ENCODE measurements around the gene ACKR1.

DNA sequence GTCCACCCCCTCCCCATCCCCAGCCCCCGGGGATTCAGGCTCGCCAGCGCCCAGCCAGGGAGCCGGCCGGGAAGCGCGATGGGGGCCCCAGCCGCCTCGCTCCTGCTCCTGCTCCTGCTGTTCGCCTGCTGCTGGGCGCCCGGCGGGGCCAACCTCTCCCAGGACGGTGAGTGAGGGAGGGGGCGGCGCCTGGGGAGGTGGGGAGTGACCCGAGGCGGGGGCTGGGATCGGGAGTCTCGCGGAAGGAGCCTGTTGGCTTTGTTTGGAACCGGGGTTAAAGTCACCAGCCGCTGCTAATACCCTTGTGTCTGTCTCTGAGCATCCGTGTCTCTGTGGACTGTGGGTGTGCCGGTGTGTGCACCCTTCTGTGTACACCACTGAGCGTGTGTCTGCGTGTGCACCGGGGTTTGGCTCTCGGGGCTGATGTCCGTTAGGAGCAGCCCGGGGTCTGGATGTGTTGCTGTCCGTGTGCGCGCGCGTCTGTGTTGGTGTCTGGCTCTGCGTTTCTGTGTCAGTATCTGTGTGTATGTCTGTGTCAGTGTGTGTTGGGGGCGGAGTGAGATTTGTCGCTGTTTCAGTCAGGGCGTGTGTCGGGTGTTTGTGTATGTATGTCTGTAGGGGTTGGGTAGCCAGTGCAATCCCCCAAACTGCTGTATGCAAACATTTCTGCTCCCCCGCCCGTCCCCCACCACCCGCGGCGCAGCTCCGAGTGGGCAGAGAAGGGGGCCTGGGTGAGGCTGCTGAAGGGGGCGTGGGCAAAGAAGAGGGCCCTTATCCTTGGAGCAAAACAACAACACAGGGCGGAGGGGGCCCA, 32.8 kb upstream of the ACKR1 start:
- no peak for TF ChIP-seq EZH2 (IDR thresholded peaks at IDR 0.05)
- TF ChIP-seq, protein P1, sequence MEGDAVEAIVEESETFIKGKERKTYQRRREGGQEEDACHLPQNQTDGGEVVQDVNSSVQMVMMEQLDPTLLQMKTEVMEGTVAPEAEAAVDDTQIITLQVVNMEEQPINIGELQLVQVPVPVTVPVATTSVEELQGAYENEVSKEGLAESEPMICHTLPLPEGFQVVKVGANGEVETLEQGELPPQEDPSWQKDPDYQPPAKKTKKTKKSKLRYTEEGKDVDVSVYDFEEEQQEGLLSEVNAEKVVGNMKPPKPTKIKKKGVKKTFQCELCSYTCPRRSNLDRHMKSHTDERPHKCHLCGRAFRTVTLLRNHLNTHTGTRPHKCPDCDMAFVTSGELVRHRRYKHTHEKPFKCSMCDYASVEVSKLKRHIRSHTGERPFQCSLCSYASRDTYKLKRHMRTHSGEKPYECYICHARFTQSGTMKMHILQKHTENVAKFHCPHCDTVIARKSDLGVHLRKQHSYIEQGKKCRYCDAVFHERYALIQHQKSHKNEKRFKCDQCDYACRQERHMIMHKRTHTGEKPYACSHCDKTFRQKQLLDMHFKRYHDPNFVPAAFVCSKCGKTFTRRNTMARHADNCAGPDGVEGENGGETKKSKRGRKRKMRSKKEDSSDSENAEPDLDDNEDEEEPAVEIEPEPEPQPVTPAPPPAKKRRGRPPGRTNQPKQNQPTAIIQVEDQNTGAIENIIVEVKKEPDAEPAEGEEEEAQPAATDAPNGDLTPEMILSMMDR (IDR thresholded peaks at IDR 0.05), result no peak

Data from neural progenitor cell (in vitro differentiated cells).